Measurements from ENCODE around the gene PPP2R3B.

PPP2R3B gene

DNA sequence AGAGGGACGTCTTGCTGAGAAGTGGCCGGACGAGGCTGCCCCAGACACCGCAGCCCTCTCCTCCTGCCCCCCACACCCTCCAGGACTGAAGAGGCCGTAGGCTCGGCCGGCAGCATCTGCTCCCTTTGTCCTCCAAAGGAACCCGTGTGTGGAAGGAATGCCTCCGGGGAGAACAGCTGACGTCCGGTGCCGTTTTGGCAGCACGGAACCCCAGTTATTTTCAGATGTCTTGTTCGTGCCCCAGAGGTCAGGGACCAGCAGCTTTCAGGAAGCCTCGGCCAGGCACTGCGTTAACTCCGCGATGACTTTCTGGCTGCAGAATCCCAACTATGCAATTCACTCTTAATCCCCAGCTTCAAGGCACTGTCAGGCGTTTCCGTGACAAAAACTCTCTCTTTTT is 10.9 kb upstream of the PPP2R3B start:
- Histone ChIP-seq H3K9me2 (replicated peaks; ENCODE audit: control insufficient read depth, low read length) (no peaks in the 10 kb centered on the region), H3K36me3 (ENCODE audit: control insufficient read depth, low read length) (no peaks in the 10 kb centered on the region), H3K4me2 (ENCODE audit: low read length) (no peak overlapping the region), H3K27me3 (ENCODE audit: control insufficient read depth, low read length) (no peaks in the 10 kb centered on the region), H3K4me1 (ENCODE audit: control insufficient read depth, low read length) (no peaks in the 10 kb centered on the region), H3K4me3 (ENCODE audit: low read length) (no peak overlapping the region), H3K79me2 (ENCODE audit: control insufficient read depth, low read length) (no peaks in the 10 kb centered on the region), H3F3A (ENCODE audit: control insufficient read depth, insufficient read depth) (no peaks in the 10 kb centered on the region), H4K20me1 (ENCODE audit: control insufficient read depth, insufficient read depth, low read depth, low read length) (no peaks in the 10 kb centered on the region), H3K9me3 (ENCODE audit: control insufficient read depth, insufficient read depth, low read length) (no peaks in the 10 kb centered on the region), H3K27ac (ENCODE audit: low read depth, low read length) (no peak overlapping the region)
- no peak for TF ChIP-seq EZH2phosphoT487 (IDR thresholded peaks at IDR 0.05; ENCODE audit: borderline replicate concordance, low read length)
- no peak for TF ChIP-seq CTCF (IDR thresholded peaks at IDR 0.05; ENCODE audit: low read depth, low read length, poor library complexity, severe bottlenecking)

GRCh38 chrX:394830-395229 is 8.1 kb upstream of the PPP2R3B start:
- no peaks in the 10 kb centered on the region for H3K79me2 ChIP-seq (ENCODE audit: control insufficient read depth, low read length)
- no peaks in the 10 kb centered on the region for H3K9me3 ChIP-seq (ENCODE audit: control insufficient read depth, insufficient read depth, low read length)
- no peaks in the 10 kb centered on the region for H3K9me2 ChIP-seq (replicated peaks; ENCODE audit: control insufficient read depth, low read length)
- no peak overlapping the region for H3K4me2 ChIP-seq (ENCODE audit: low read length)
- no peaks in the 10 kb centered on the region for H3K4me1 ChIP-seq (ENCODE audit: control insufficient read depth, low read length)
- no peak overlapping the region for H3K27ac ChIP-seq (ENCODE audit: low read depth, low read length)
- no peaks in the 10 kb centered on the region for H3K36me3 ChIP-seq (ENCODE audit: control insufficient read depth, low read length)
- H4K20me1 ChIP-seq (ENCODE audit: control insufficient read depth, insufficient read depth, low read depth, low read length), result no peaks in the 10 kb centered on the region
- no peak overlapping the region for H3K4me3 ChIP-seq (ENCODE audit: low read length)
- no peaks in the 10 kb centered on the region for H3F3A ChIP-seq (ENCODE audit: control insufficient read depth, insufficient read depth)
- H3K27me3 ChIP-seq (ENCODE audit: control insufficient read depth, low read length), result no peaks in the 10 kb centered on the region
- TF ChIP-seq EZH2phosphoT487 (IDR thresholded peaks at IDR 0.05; ENCODE audit: borderline replicate concordance, low read length) (no peak), CTCF (IDR thresholded peaks at IDR 0.05; ENCODE audit: low read depth, low read length, poor library complexity, severe bottlenecking) (no peak)

GRCh38 chrX:392575-392846 is 5.8 kb upstream of the PPP2R3B start:
- no peak for TF ChIP-seq EZH2phosphoT487 (IDR thresholded peaks at IDR 0.05; ENCODE audit: borderline replicate concordance, low read length)
- TF ChIP-seq CTCF (IDR thresholded peaks at IDR 0.05; ENCODE audit: low read depth, low read length, poor library complexity, severe bottlenecking), result no peak
- H3K79me2 ChIP-seq (ENCODE audit: control insufficient read depth, low read length), result peaks cover 12% of the 10 kb centered on the region
- no peak overlapping the region for H3K4me3 ChIP-seq (ENCODE audit: low read length)

More at GRCh38 chrX:392575-392846, 5.8 kb upstream of the PPP2R3B start:
- Histone ChIP-seq H3K36me3 (ENCODE audit: control insufficient read depth, low read length) (no peaks in the 10 kb centered on the region), H3K9me2 (replicated peaks; ENCODE audit: control insufficient read depth, low read length) (no peaks in the 10 kb centered on the region), H4K20me1 (ENCODE audit: control insufficient read depth, insufficient read depth, low read depth, low read length) (no peaks in the 10 kb centered on the region), H3K27ac (ENCODE audit: low read depth, low read length) (no peak overlapping the region), H3F3A (ENCODE audit: control insufficient read depth, insufficient read depth) (no peaks in the 10 kb centered on the region), H3K9me3 (ENCODE audit: control insufficient read depth, insufficient read depth, low read length) (no peaks in the 10 kb centered on the region), H3K27me3 (ENCODE audit: control insufficient read depth, low read length) (no peaks in the 10 kb centered on the region), H3K4me2 (ENCODE audit: low read length) (no peak overlapping the region), H3K4me1 (ENCODE audit: control insufficient read depth, low read length) (peaks cover 4% of the 10 kb centered on the region)

All from DOHH2 (cell line).